Adipocyte (in vitro differentiated cells): ENCODE data around the gene ANKRD53.
A peak's percentile ranks its signal among the peaks of the same experiment; 100 is the strongest.
"Not testable (repeated sequence)": the region's sequence is repeated elsewhere in the genome, so short reads cannot be mapped to it uniquely, and the experiment has no call there.

Experiments used
- DNase-seq: peaks from one replicate; pipeline ENCODE4 v3.0.0-alpha.2; 2015; ENCODE audit warnings: low read depth
- H3K27me3 ChIP-seq: replicated peaks from 2 replicates; pipeline ENCODE4 v1.7.0; 2013; ENCODE audit warnings: mild to moderate bottlenecking, low read length, moderate library complexity; ENCODE audit not compliant: control insufficient read depth, insufficient read depth
- H3K36me3 ChIP-seq: 2 replicates; pipeline ENCODE4 v1.7.0; 2013; ENCODE audit warnings: low read length, mild to moderate bottlenecking, moderate library complexity; ENCODE audit not compliant: control insufficient read depth, insufficient read depth, severe bottlenecking
- H3K4me1 ChIP-seq: 2 replicates; pipeline ENCODE4 v1.7.0; 2013; ENCODE audit warnings: mild to moderate bottlenecking, low read length, moderate library complexity; ENCODE audit not compliant: control insufficient read depth, insufficient read depth
- H3K4me3 ChIP-seq: 2 replicates; pipeline ENCODE4 v1.7.0; 2013; ENCODE audit warnings: mild to moderate bottlenecking, low read length, moderate library complexity
- H3K9ac ChIP-seq: 2 replicates; pipeline ENCODE4 v1.7.0; 2013; ENCODE audit warnings: mild to moderate bottlenecking, low read length, moderate library complexity
- H3K9me3 ChIP-seq: 2 replicates; pipeline ENCODE4 v1.7.0; 2013; ENCODE audit warnings: mild to moderate bottlenecking, low read length, moderate library complexity; ENCODE audit not compliant: control insufficient read depth

The ANKRD53 gene

DNA sequence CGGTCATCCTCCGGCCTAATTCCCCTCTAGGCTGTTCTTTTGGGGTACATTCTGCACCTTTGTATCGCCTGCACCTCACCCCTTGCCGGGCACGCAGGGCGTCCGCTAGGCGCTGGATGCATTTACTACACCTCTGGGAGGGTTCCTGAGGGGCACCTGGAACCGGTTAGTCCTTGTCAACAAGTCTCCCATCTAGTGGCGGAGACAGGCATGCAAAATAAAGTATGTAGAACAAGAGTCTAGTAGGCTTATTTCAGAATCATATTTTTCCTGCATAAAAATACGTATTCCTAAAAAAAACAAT, 16.9 kb downstream of the ANKRD53 start:
- no peaks in the 10 kb centered on the region for H3K9me3 ChIP-seq
- peaks cover 20% of the 10 kb centered on the region for H3K4me1 ChIP-seq
- H3K36me3 ChIP-seq: peaks cover 15% of the 10 kb centered on the region
- no peaks in the 10 kb centered on the region for H3K27me3 ChIP-seq
- peak; percentile 50 for DNase-seq
- peak overlapping the region; percentile 85 for H3K9ac ChIP-seq
- H3K4me3 ChIP-seq: peak overlapping the region; percentile 94

DNA sequence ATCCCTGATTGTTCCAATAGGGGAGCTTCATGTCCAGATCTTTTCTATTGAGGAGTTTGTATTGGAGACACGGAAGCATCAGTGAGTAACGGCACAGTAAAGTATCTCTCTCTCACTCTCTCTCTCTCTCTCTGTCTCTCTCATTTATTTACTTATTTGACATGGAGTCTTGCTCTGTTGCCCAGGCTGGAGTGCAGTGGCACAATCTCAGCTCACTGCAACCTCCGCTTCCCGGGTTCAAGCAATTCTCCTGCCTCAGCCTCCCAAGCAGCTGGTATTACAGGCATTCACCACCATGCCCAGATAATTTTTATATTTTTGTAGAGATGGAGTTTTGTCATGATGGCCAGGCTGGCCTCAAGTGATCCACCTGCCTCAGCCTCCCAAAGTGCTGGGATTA, 20.5 kb downstream of the ANKRD53 start:
- not testable (repeated sequence) for DNase-seq, H3K4me3 ChIP-seq, H3K9me3 ChIP-seq, H3K36me3 ChIP-seq, H3K27me3 ChIP-seq, H3K4me1 ChIP-seq, H3K9ac ChIP-seq

DNA sequence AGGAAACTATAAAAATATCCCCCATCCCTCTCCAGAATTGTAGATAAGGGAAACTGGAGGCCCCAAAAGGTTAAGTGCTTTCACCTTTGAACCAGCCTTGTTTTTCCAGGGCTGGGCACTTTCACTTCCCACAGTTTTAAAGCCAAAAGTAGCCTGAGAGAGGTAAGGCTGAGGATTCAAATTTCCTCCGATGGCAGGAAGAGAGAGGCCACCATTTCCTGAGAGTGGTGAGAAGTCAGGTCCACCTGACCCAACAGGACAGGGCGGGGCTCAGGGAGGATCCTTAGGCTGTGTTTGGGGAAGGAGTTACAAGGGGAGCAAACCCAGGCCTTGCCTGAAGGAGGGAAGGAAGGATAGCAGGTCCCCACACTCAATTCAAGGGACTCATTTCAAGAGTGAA, 20.9 kb downstream of the ANKRD53 start:
- Histone ChIP-seq H3K36me3 (no peaks in the 10 kb centered on the region), H3K4me3 (no peak overlapping the region), H3K4me1 (peaks cover 5% of the 10 kb centered on the region), H3K9ac (no peak overlapping the region), H3K9me3 (no peaks in the 10 kb centered on the region), H3K27me3 (peaks cover 9% of the 10 kb centered on the region)
- DNase-seq: no peak

DNA sequence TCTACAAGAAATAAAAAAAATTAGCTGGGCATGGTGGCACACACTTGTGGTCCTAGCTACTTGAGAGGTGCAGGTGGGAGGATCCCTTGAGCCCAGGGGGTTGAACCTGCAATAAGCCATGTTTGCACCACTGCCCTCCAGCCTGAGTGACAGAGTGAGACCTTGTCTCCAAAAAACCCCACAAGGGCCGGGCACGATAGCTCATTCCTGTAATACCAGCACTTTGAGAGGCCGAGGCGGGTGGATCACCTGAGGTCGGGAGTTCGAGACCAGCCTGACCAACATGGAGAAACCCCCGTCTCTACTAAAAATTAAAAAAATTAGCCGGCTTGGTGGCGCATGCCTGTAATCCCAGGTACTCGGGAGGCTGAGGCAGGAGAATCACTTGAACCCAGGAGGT, 21.5 kb downstream of the ANKRD53 start:
- H3K27me3 ChIP-seq: peaks cover 15% of the 10 kb centered on the region
- not testable (repeated sequence) for H3K9ac ChIP-seq, DNase-seq, H3K9me3 ChIP-seq, H3K4me3 ChIP-seq, H3K4me1 ChIP-seq, H3K36me3 ChIP-seq

DNA sequence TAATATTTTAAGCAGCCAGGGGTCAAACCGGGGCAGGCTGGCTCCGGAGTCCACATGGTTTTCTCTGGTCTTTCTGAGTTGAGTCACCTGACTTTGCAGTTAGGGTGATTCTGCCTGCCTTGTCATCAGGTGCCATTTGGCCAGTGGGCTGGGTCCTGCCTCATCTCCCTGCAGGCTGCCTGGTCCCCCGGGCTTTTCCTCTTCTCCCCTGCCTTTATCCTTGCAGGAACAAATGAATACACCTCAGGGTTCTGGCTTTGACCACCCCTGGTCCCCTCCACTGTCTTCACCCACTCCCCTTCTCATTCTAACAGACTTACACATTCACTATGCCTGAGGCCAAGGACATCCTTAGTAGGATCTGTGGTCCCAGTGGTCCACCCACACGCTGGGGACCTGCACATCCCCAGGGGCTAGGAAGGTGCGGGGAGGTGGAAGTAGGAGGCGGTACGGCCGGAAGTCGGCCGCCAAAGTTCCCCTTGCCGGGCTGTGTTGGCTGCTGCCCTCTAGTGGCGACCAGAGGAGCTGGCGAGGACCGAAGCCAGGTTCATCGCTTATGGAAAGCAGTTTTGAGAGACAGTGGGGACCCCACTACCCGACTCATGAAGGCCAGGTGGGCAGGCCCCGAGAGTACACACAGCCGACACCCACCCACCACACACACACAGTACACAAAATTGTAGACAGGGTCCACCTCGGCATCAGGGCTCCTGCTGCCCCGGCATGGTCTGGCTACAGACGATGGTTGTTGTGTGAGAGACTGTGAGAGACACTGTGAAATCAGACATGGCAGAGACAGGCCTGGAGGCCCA, 22.6 kb downstream of the ANKRD53 start:
- Histone ChIP-seq H3K9ac (peak overlapping the region; percentile 61), H3K9me3 (no peaks in the 10 kb centered on the region), H3K4me3 (peak overlapping the region; percentile 75), H3K36me3 (no peaks in the 10 kb centered on the region), H3K27me3 (peaks cover 18% of the 10 kb centered on the region), H3K4me1 (no peaks in the 10 kb centered on the region)
- DNase-seq: peak; percentile 78

DNA sequence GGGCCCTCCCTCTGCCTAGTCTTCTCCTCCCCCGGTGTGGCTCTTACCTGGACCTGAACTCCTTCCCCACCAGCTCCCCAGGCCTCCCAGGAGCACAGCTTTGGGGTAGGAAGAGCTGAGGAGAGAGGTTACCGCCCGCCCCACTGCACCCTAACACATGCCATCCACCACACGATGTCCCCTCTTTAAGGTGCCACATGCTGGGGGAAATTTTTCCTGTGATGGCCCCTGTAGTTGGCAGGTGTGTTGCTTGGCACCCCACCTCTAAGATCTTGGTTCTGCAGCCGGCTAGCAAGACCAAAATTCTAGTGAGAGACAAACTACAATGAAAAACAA, 23.1 kb downstream of the ANKRD53 start:
- peaks cover 22% of the 10 kb centered on the region for H3K27me3 ChIP-seq
- no peaks in the 10 kb centered on the region for H3K4me1 ChIP-seq
- no peak for DNase-seq
- H3K9ac ChIP-seq: no peak overlapping the region
- H3K36me3 ChIP-seq: no peaks in the 10 kb centered on the region
- no peaks in the 10 kb centered on the region for H3K9me3 ChIP-seq
- no peak overlapping the region for H3K4me3 ChIP-seq

DNA sequence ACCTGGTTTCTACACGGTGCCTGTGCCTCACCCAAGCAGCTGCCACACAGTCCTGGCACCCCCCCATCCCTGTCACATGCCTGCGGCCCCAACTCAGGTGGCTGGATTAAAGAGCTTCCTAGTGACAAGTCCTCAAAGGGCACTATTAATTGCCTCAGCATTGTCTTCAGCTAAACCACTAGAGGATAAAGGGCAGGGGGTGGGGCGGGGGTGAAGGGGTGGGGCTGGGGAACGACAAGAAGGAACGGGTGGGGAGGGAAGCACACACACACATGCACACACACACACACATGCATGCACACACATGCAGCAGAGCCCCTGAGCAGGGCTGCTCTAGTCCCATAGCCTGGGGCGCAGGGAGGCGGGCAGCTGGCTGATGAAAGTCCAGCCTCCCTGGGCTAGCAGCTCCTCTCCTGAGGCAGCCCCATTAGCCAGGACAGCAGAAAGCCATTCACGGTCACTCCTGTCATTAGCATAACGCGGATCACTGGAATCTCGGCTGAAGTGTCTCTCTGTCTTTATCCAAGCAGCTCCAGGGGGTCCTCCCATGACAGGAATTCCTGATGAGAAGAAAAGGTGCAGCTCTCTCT, 23.6 kb downstream of the ANKRD53 start:
- Histone ChIP-seq H3K27me3 (peaks cover 26% of the 10 kb centered on the region), H3K4me3 (no peak overlapping the region), H3K9ac (no peak overlapping the region), H3K36me3 (no peaks in the 10 kb centered on the region), H3K9me3 (no peaks in the 10 kb centered on the region), H3K4me1 (no peaks in the 10 kb centered on the region)
- DNase-seq: no peak

DNA sequence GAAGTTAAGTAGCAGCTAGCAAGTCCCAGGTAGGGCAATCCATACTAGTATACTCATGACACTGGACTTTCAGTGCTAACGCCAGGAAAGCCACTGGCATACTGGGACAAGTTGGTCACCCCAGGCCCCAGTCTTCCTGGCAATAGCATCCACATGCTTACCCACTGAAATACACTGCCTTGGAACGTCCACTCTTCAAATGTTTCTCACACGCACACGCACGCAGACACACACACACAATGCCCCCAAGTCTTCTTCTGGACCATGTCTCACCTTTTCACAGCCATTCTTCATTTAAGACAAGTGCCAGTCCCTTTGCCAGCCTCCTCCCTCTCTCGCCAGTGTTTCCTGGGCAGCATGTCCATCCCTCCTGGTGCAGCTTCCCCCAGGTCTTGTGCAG, 25.0 kb downstream of the ANKRD53 start:
- no peaks in the 10 kb centered on the region for H3K36me3 ChIP-seq
- no peaks in the 10 kb centered on the region for H3K9me3 ChIP-seq
- H3K9ac ChIP-seq: no peak overlapping the region
- H3K4me3 ChIP-seq: no peak overlapping the region
- H3K27me3 ChIP-seq: peaks cover 26% of the 10 kb centered on the region
- H3K4me1 ChIP-seq: no peaks in the 10 kb centered on the region
- no peak for DNase-seq

DNA sequence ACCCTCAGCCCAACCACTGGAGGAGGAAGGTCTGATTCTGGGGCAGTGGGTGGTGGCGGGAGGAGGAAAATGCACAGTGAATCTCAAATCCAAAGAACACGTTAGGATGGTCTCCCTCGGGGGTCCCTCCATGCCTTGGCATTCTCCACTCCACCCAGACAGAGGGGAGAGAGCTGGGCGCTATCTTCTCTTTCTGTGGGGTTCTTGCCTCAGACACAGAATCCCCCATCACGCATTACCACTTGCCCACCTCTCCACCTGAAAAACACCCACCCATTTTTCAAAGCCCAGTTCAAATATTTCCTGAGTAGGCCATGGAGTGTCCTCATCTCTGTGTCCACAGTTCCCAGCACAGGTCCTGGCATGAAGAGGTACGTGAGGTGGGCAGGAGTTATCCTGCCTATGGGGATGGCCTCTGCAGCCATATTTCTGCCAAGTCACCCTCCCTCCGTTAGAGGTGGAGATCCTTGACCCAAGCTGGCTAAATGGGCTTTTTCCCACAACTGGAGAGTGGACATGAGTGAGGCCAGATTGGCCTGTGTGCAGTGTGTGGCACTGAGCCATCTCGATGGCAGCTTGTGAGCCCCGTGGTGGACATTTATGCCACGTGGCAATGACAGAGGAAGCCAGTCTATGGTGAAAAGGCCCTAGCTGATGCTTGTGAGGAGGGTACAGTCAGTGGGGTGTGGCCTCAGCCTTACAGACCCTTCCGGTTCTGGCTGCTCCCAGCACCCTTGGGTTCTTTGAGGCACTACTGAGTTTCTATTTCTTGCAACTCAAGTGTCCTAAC, 25.7 kb downstream of the ANKRD53 start:
- H3K27me3 ChIP-seq: peaks cover 30% of the 10 kb centered on the region
- H3K9ac ChIP-seq: no peak overlapping the region
- no peak for DNase-seq
- no peaks in the 10 kb centered on the region for H3K9me3 ChIP-seq
- H3K4me1 ChIP-seq: no peaks in the 10 kb centered on the region
- H3K4me3 ChIP-seq: no peak overlapping the region
- no peaks in the 10 kb centered on the region for H3K36me3 ChIP-seq

DNA sequence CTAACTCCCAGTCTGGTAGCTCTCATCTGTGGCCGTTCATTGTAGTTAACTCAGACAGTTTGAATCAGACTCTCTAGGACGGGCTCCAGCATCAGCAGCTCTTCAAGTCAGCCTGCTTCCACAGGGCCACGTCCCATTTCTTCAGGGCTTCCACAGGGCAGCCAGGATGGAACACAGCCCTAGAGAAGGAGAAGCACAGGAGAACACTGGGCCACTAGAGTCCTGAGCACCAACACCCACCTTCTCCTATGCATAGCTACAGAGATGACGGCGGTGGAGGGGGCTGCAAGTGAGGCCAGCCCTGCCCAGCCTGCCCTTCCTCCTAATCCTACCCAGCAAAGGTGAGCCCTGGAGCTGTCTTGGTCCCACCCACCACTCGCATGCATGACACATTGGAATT, 26.4 kb downstream of the ANKRD53 start:
- no peak overlapping the region for H3K4me3 ChIP-seq
- no peak overlapping the region for H3K9ac ChIP-seq
- no peaks in the 10 kb centered on the region for H3K36me3 ChIP-seq
- DNase-seq: no peak
- peaks cover 30% of the 10 kb centered on the region for H3K27me3 ChIP-seq
- H3K9me3 ChIP-seq: no peaks in the 10 kb centered on the region
- H3K4me1 ChIP-seq: no peaks in the 10 kb centered on the region

DNA sequence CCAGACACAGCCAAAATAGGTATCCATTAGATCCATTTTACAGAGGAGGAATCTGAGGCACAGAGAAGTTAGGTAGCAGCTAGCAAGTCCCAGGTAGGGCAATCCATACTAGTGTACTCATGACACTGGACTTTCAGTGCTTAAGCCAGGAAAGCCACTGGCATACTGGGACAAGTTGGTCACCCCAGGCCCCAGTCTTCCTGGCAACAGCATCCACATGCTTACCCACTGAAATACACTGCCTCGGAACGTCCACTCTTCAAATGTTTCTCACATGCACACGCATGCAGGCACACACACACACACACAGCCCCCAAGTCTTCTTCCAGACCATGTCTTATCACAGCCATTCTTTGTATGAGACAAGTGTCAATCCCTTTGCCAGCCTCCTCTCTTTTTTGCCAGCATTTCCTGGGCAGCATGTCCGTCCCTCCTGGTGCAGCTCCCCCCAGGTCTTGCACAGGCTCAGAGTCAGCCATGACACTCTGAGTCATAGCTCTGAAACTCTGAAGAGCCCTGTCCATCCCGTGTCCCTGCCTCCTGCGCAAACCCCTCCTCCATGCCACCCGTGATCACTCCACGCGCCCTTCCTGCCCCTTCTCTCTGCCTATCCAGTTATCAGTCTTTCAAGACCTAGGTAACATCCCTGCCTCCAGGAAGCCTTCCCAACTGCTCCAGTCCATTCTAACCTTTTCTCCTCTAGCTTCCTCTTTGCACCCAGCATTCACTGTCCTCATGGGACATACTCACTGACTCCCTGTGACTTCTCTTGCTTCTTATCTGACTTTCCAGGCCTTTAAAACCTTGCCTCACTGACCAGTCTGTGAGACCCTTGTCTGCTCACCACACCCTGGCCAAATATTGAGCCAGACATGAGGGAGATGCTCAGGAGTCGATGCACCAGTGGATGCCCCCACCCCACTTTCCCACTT, 27.1 kb downstream of the ANKRD53 start:
- DNase-seq: no peak
- Histone ChIP-seq H3K9me3 (no peaks in the 10 kb centered on the region), H3K36me3 (no peaks in the 10 kb centered on the region), H3K27me3 (peaks cover 30% of the 10 kb centered on the region), H3K9ac (no peak overlapping the region), H3K4me3 (no peak overlapping the region), H3K4me1 (no peaks in the 10 kb centered on the region)
